HepG2 (cell line): ENCODE data around the gene TAF6L. TPM values are rescaled to one million over a fixed set of nuclear protein-coding genes. Genes with fewer than 3 reads are reported as not detected.

Experiments used
- ATF7 ChIP-seq, 2 experiments: fragments of 450-650 bp in 1 of 2; sonication (generic) in 1 of 2; formaldehyde crosslinking in 1 of 2; IDR thresholded peaks; 2 replicates each; pipeline versions ENCODE4 v1.4.0 to v1.6.1; 2016 to 2020; ENCODE audit warnings: antibody characterized with exemption in 1 of 2, mild to moderate bottlenecking in 1 of 2, missing genetic modification reagents in 1 of 2
- EEA1 ChIP-seq: sonication (generic); formaldehyde crosslinking; IDR thresholded peaks from 2 replicates; pipeline ENCODE4 v1.5.1; 2020; ENCODE audit warnings: mild to moderate bottlenecking, missing genetic modification reagents, borderline replicate concordance
- GATAD2A ChIP-seq: IDR thresholded peaks from 2 replicates; pipeline ENCODE4 v1.6.1; 2016
- MAF1 ChIP-seq: sonication (generic); formaldehyde crosslinking; IDR thresholded peaks from 2 replicates; pipeline ENCODE4 v1.5.0; 2020; ENCODE audit warnings: missing genetic modification reagents, borderline replicate concordance
- PITX1 ChIP-seq: sonication (generic); formaldehyde crosslinking; IDR thresholded peaks from 2 replicates; pipeline ENCODE4 v1.5.1; 2020; ENCODE audit warnings: mild to moderate bottlenecking, missing genetic modification reagents
- TGIF2 ChIP-seq: IDR thresholded peaks from 2 replicates; pipeline ENCODE4 v1.6.1; 2016; ENCODE audit warnings: control low read depth, missing compliant biosample characterization
- TOE1 ChIP-seq: sonication (generic); formaldehyde crosslinking; IDR thresholded peaks from 2 replicates; pipeline ENCODE4 v1.4.0; 2020; ENCODE audit warnings: mild to moderate bottlenecking, missing genetic modification reagents
- ZNF10 ChIP-seq: sonication (generic); formaldehyde crosslinking; IDR thresholded peaks from 2 replicates; pipeline ENCODE4 v1.4.0; 2020; ENCODE audit warnings: mild to moderate bottlenecking, low read depth, missing genetic modification reagents, borderline replicate concordance
- ZNF224 ChIP-seq: sonication (generic); formaldehyde crosslinking; IDR thresholded peaks from 2 replicates; pipeline ENCODE4 v1.5.0; 2020; ENCODE audit warnings: mild to moderate bottlenecking, missing genetic modification reagents
- ZNF232 ChIP-seq: sonication (generic); formaldehyde crosslinking; IDR thresholded peaks from 2 replicates; pipeline ENCODE4 v1.4.0; 2020; ENCODE audit warnings: missing genetic modification reagents, borderline replicate concordance
- ZNF510 ChIP-seq: sonication (generic); formaldehyde crosslinking; IDR thresholded peaks from 2 replicates; pipeline ENCODE4 v1.4.0; 2020; ENCODE audit warnings: low read depth, mild to moderate bottlenecking, missing genetic modification reagents
- ZNF569 ChIP-seq: sonication (generic); formaldehyde crosslinking; IDR thresholded peaks from 2 replicates; pipeline ENCODE4 v1.5.0; 2020; ENCODE audit warnings: mild to moderate bottlenecking, missing genetic modification reagents, moderate library complexity, borderline replicate concordance
- ZNF709 ChIP-seq: sonication (generic); formaldehyde crosslinking; IDR thresholded peaks from 2 replicates; pipeline ENCODE4 v1.5.0; 2020; ENCODE audit warnings: mild to moderate bottlenecking, missing genetic modification reagents
- polyA plus RNA-seq, 8 experiments: library from polyadenylated mRNA; depleted of rRNA in 3 of 8; stranded (reverse) in 7 of 8; unstranded in 1 of 8; fragments of >200 nt; fragmentation: Illumina TruSeq in 4 of 8; extraction: Trizol in 4 of 8; gene quantifications; 2 replicates each; pipeline versions ENCODE4 v1.2.1 to v1.2.3, GENCODE V29; 2011 to 2016; ENCODE audit warnings: low read depth in 4 of 8, missing spikeins in 1 of 8, mixed read lengths in 1 of 8; ENCODE audit not compliant: insufficient read depth in 1 of 8
- total RNA-seq, 5 experiments: library from RNA; depleted of rRNA; stranded (reverse); fragments of >200 nt; fragmentation: Illumina TruSeq; extraction: Trizol; gene quantifications; 2 replicates each; pipeline ENCODE4 v1.2.3, GENCODE V29; 2016; ENCODE audit warnings: low read depth in 1 of 5
- TF ChIP-seq, protein P1 (sequence below): sonication (generic); formaldehyde crosslinking; IDR thresholded peaks from 2 replicates; pipeline ENCODE4 v1.9.0; 2021; ENCODE audit warnings: missing genetic modification reagents, borderline replicate concordance
- TF ChIP-seq, protein P2 (sequence below): sonication (generic); formaldehyde crosslinking; IDR thresholded peaks from 2 replicates; pipeline ENCODE4 v1.4.0; 2020; ENCODE audit warnings: mild to moderate bottlenecking, missing genetic modification reagents
- TF ChIP-seq, protein P3 (sequence below): sonication (generic); formaldehyde crosslinking; conservative IDR thresholded peaks from 2 replicates; pipeline ENCODE4 v1.4.0; 2020; ENCODE audit warnings: missing genetic modification reagents
- TF ChIP-seq, protein P4 (sequence below): sonication (generic); formaldehyde crosslinking; IDR thresholded peaks from 2 replicates; pipeline ENCODE4 v1.5.1; 2020; ENCODE audit warnings: mild to moderate bottlenecking, missing genetic modification reagents, borderline replicate concordance

Gene TAF6L
- total and polyA plus RNA-seq, 2 of the 13 experiments (the other 11 are each of a cell fraction or from before 2014, with no cell fraction given): 12.6 to 19.4 TPM

DNA sequence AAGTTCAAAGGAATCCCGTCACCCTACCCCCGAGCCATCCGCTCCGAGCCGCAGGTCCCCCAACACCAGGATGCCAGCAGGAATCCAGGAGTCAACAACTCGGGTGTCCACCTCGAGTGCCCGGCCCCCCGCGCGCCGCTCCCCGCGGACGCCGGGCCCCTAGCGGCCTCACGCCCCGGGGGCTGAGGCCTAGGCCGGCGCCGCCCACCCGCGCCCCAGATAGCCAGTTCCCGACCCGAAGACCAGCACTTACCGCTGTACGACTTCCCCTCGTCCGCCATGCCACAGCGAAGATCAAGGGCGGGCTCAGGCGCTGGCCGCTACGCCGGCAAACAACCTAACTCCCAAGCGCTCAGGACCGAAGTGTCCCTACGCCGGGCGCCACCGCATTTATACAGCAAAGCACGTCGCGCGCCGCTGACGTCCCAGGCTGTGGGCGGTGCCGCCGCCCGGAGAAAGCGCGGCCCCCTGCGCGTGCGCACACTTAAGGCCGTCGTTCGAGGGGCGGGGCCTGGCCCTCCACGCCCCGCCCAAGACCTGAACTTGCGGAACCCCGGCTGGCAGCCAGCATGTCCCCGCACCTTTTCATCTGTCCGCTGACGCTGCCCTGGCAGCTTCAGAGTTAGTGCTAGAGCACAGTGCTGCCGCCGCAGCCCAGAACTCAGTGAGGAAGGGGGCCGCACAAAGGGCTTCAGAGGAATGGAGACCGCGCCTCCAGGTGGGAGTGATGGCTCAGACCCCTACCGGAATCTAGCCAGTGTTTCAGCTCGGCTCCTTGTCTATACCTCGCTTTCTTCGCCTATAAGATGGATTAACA lies 34.1 kb downstream of the TAF6L start, which contains the start of gene NXF1 (continued):
- TF ChIP-seq ZNF232 (peak; percentile 91), ZNF10 (CRISPR knock-in tag) (no peak), EEA1 (0 out of 2 replicates have a peak, but pooled peaks have one; percentile 19), MAF1 (CRISPR knock-in tag) (peak; percentile 57; the same call in 1 of the 2 replicates), ZNF709 (peak; percentile 86), ZNF569 (0 out of 2 replicates have a peak, but pooled peaks have one; percentile 58), ATF7 (IDR thresholded peaks at IDR 0.05) (no peak), ATF7 (CRISPR knock-in tag; IDR thresholded peaks at IDR 0.05) (no peak), PITX1 (CRISPR knock-in tag) (peak; percentile 52; the same call in 1 of the 2 replicates), TOE1 (no peak), GATAD2A (CRISPR knock-in tag) (peak; percentile 16; the same call in 1 of the 2 replicates), ZNF224 (CRISPR knock-in tag) (0 out of 2 replicates have a peak, but pooled peaks have one; percentile 41), ZNF510 (no peak), TGIF2 (CRISPR knock-in tag) (peak; percentile 3; the same call in 1 of the 2 replicates)
- TF ChIP-seq, protein P1, sequence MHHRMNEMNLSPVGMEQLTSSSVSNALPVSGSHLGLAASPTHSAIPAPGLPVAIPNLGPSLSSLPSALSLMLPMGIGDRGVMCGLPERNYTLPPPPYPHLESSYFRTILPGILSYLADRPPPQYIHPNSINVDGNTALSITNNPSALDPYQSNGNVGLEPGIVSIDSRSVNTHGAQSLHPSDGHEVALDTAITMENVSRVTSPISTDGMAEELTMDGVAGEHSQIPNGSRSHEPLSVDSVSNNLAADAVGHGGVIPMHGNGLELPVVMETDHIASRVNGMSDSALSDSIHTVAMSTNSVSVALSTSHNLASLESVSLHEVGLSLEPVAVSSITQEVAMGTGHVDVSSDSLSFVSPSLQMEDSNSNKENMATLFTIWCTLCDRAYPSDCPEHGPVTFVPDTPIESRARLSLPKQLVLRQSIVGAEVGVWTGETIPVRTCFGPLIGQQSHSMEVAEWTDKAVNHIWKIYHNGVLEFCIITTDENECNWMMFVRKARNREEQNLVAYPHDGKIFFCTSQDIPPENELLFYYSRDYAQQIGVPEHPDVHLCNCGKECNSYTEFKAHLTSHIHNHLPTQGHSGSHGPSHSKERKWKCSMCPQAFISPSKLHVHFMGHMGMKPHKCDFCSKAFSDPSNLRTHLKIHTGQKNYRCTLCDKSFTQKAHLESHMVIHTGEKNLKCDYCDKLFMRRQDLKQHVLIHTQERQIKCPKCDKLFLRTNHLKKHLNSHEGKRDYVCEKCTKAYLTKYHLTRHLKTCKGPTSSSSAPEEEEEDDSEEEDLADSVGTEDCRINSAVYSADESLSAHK (CRISPR knock-in tag): 0 out of 2 replicates have a peak, but pooled peaks have one; percentile 54
- TF ChIP-seq, protein P2, sequence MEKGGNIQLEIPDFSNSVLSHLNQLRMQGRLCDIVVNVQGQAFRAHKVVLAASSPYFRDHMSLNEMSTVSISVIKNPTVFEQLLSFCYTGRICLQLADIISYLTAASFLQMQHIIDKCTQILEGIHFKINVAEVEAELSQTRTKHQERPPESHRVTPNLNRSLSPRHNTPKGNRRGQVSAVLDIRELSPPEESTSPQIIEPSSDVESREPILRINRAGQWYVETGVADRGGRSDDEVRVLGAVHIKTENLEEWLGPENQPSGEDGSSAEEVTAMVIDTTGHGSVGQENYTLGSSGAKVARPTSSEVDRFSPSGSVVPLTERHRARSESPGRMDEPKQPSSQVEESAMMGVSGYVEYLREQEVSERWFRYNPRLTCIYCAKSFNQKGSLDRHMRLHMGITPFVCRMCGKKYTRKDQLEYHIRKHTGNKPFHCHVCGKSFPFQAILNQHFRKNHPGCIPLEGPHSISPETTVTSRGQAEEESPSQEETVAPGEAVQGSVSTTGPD (CRISPR knock-in tag): no peak
- TF ChIP-seq, protein P3, sequence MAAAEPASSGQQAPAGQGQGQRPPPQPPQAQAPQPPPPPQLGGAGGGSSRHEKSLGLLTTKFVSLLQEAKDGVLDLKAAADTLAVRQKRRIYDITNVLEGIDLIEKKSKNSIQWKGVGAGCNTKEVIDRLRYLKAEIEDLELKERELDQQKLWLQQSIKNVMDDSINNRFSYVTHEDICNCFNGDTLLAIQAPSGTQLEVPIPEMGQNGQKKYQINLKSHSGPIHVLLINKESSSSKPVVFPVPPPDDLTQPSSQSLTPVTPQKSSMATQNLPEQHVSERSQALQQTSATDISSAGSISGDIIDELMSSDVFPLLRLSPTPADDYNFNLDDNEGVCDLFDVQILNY (CRISPR knock-in tag): peak; percentile 78; the same call in 1 of the 2 replicates
- TF ChIP-seq, protein P4, sequence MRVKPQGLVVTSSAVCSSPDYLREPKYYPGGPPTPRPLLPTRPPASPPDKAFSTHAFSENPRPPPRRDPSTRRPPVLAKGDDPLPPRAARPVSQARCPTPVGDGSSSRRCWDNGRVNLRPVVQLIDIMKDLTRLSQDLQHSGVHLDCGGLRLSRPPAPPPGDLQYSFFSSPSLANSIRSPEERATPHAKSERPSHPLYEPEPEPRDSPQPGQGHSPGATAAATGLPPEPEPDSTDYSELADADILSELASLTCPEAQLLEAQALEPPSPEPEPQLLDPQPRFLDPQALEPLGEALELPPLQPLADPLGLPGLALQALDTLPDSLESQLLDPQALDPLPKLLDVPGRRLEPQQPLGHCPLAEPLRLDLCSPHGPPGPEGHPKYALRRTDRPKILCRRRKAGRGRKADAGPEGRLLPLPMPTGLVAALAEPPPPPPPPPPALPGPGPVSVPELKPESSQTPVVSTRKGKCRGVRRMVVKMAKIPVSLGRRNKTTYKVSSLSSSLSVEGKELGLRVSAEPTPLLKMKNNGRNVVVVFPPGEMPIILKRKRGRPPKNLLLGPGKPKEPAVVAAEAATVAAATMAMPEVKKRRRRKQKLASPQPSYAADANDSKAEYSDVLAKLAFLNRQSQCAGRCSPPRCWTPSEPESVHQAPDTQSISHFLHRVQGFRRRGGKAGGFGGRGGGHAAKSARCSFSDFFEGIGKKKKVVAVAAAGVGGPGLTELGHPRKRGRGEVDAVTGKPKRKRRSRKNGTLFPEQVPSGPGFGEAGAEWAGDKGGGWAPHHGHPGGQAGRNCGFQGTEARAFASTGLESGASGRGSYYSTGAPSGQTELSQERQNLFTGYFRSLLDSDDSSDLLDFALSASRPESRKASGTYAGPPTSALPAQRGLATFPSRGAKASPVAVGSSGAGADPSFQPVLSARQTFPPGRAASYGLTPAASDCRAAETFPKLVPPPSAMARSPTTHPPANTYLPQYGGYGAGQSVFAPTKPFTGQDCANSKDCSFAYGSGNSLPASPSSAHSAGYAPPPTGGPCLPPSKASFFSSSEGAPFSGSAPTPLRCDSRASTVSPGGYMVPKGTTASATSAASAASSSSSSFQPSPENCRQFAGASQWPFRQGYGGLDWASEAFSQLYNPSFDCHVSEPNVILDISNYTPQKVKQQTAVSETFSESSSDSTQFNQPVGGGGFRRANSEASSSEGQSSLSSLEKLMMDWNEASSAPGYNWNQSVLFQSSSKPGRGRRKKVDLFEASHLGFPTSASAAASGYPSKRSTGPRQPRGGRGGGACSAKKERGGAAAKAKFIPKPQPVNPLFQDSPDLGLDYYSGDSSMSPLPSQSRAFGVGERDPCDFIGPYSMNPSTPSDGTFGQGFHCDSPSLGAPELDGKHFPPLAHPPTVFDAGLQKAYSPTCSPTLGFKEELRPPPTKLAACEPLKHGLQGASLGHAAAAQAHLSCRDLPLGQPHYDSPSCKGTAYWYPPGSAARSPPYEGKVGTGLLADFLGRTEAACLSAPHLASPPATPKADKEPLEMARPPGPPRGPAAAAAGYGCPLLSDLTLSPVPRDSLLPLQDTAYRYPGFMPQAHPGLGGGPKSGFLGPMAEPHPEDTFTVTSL: 0 out of 2 replicates have a peak, but pooled peaks have one; percentile 7
